ENCODE measurements around the gene NYNRIN. TPM values are rescaled to one million over a fixed set of nuclear protein-coding genes. Genes with fewer than 3 reads are reported as not detected.

The NYNRIN gene
- total RNA-seq, 1 experiment from 2014 or later, result 18.7 TPM

DNA sequence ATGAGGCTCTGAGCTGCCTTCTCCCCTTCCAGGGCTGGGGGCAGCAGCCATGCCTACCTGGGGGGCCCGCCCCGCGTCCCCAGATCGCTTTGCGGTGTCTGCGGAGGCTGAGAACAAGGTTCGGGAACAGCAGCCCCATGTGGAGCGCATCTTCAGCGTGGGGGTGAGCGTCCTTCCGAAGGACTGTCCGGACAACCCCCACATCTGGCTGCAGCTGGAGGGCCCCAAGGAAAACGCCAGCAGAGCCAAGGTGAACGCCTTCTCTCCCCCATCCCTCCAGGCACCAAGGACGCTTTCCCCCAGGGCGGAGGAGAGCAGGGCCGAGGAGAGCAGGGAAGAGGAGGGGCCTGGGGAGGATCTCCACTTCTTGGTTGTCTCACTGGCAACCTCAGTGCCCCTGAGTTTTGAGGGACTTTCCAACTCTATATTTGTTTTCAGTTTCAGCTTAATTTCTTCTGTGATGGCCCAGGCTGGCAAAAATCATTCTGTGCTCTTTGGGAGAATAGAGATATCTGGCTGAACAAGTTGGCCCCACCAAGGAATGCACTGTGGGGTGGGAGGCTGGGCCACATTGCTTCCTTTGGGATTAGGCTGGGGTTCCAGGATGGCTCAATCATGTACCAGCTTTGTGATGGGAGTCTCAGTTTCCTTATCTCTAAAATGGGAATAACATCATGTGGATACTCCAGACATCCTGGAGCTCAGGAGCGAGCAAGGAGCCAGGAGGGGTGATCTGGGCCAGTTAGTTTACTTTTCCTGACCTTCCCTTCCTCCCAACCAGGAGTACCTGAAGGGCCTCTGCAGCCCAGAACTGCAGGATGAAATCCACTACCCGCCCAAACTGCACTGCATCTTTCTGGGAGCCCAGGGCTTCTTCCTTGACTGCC is 32.1 kb downstream of the NYNRIN start:
- peak overlapping the region in 2 of 3 experiments; percentile 40 to 72; a peak in 2 of 7 replicates for H3K27ac Mint-ChIP-seq
- H2BK12ac ChIP-seq (ENCODE audit: insufficient read length, low read depth, low read length), result no peak overlapping the region
- TF ChIP-seq, protein P1, sequence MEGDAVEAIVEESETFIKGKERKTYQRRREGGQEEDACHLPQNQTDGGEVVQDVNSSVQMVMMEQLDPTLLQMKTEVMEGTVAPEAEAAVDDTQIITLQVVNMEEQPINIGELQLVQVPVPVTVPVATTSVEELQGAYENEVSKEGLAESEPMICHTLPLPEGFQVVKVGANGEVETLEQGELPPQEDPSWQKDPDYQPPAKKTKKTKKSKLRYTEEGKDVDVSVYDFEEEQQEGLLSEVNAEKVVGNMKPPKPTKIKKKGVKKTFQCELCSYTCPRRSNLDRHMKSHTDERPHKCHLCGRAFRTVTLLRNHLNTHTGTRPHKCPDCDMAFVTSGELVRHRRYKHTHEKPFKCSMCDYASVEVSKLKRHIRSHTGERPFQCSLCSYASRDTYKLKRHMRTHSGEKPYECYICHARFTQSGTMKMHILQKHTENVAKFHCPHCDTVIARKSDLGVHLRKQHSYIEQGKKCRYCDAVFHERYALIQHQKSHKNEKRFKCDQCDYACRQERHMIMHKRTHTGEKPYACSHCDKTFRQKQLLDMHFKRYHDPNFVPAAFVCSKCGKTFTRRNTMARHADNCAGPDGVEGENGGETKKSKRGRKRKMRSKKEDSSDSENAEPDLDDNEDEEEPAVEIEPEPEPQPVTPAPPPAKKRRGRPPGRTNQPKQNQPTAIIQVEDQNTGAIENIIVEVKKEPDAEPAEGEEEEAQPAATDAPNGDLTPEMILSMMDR (conservative IDR thresholded peaks at IDR 0.05), result no peak
- H3K56ac ChIP-seq (ENCODE audit: insufficient read length, low read depth, low read length), result no peak overlapping the region
- no peak overlapping the region for H2AK5ac ChIP-seq (ENCODE audit: insufficient read length, low read length)
- H2BK120ac ChIP-seq (ENCODE audit: low read depth, low read length, poor library complexity, severe bottlenecking), result no peak overlapping the region
- H3K9ac ChIP-seq (ENCODE audit: extremely low read depth, insufficient read length, low read length), result no peak overlapping the region
- peak overlapping the region; percentile 75 to 85 for H3K4me3 Mint-ChIP-seq
- no peak overlapping the region for H2BK15ac ChIP-seq (ENCODE audit: low read depth, low read length)
- no peak overlapping the region for H3K4ac ChIP-seq (ENCODE audit: low read depth, low read length)
- H3K23ac ChIP-seq (ENCODE audit: insufficient read length, low read depth, low read length), result no peak overlapping the region
- H3K79me2 ChIP-seq (ENCODE audit: insufficient read depth, low read length), result no peaks in the 10 kb centered on the region
- peaks cover 29 to 30% of the 10 kb centered on the region in 2 experiments for H3K4me1 Mint-ChIP-seq
- H3K9me3 Mint-ChIP-seq, result no peaks in the 10 kb centered on the region
- H3K27me3 ChIP-seq (ENCODE audit: insufficient read depth, low read length), result no peaks in the 10 kb centered on the region
- H3K18ac ChIP-seq (ENCODE audit: insufficient read length, low read depth, low read length), result no peak overlapping the region
- peaks cover 6% of the 10 kb centered on the region for H3K27me3 Mint-ChIP-seq (ENCODE audit: low read depth)
- peak overlapping the region; percentile 98 for H3K4me2 ChIP-seq (ENCODE audit: insufficient read depth, insufficient read length, low read length)
- no peak overlapping the region for H4K91ac ChIP-seq (ENCODE audit: insufficient read length, low read depth, low read length)
- H2BK20ac ChIP-seq (ENCODE audit: low read depth, low read length, poor library complexity, severe bottlenecking), result no peak overlapping the region
- no peak overlapping the region for H3K27ac ChIP-seq (ENCODE audit: insufficient read length, low read depth, low read length)
- peaks cover 2% of the 10 kb centered on the region for H4K20me1 ChIP-seq (ENCODE audit: control insufficient read depth, insufficient read depth, insufficient read length)
- H3T11ph ChIP-seq (ENCODE audit: low read length), result no peak overlapping the region
- no peaks in the 10 kb centered on the region for H3K79me1 ChIP-seq (ENCODE audit: insufficient read depth, low read depth, low read length, poor library complexity, severe bottlenecking)
- no peak for DNase-seq
- peaks cover 0 to 23% (median 19%) of the 10 kb centered on the region in 3 experiments; a peak in 5 of 7 replicates for H3K36me3 Mint-ChIP-seq (ENCODE audit: insufficient read depth in 1 of 3, low read depth in 3 of 3)
- no CpG with 5 or more reads among the region's 19 CpGs for WGBS (ENCODE audit: extremely low coverage, insufficient read length, low lambda C conversion rate)
- H3K9me3 ChIP-seq (ENCODE audit: control insufficient read depth, low read depth, low read length), result no peaks in the 10 kb centered on the region
- H3K14ac ChIP-seq (ENCODE audit: insufficient read depth, low read length), result peak overlapping the region; percentile 27; the same call in 1 of the 2 replicates
- H2BK5ac ChIP-seq (ENCODE audit: insufficient read length, low read length), result no peak overlapping the region
- peaks cover 3% of the 10 kb centered on the region; the same call in 1 of the 2 replicates for H3K4me1 ChIP-seq (ENCODE audit: insufficient read depth, low read length)
- H4K8ac ChIP-seq (replicated peaks; ENCODE audit: insufficient read length, low read depth, low read length), result no peak overlapping the region
- H2AFZ ChIP-seq (ENCODE audit: low read length), result no peak overlapping the region
- H4K5ac ChIP-seq (ENCODE audit: insufficient read length, low read depth, low read length), result no peak overlapping the region
- H3K23me2 ChIP-seq (ENCODE audit: insufficient read length, low read depth, low read length, poor library complexity, severe bottlenecking), result peaks cover 7% of the 10 kb centered on the region
